Nephron (organoid): Measurements from ENCODE around the gene MICOS13.

Source experiments
- H3K27ac Mint-ChIP-seq, 3 experiments: 2 replicates each; pipeline ENCODE4 v1.8.0; 2020; ENCODE audit warnings: mixed read lengths in 3 of 3, mild to moderate bottlenecking in 2 of 3, moderate library complexity in 1 of 3
- H3K27me3 Mint-ChIP-seq: 2 replicates; pipeline ENCODE4 v1.8.0; 2021; ENCODE audit warnings: low read depth, mild to moderate bottlenecking, moderate library complexity, mixed read lengths
- H3K36me3 Mint-ChIP-seq: 2 replicates; pipeline ENCODE4 v1.8.0; 2020; ENCODE audit warnings: low read depth, mixed read lengths
- H3K4me1 Mint-ChIP-seq: 2 replicates; pipeline ENCODE4 v1.8.0; 2020; ENCODE audit warnings: mixed read lengths
- H3K4me3 Mint-ChIP-seq, 3 experiments: 2 replicates each; pipeline ENCODE4 v1.8.0; 2020; ENCODE audit warnings: mild to moderate bottlenecking in 3 of 3, mixed read lengths in 3 of 3, moderate library complexity in 2 of 3
- H3K9me3 Mint-ChIP-seq: 2 replicates; pipeline ENCODE4 v1.8.0; 2020; ENCODE audit warnings: mixed read lengths
- TF ChIP-seq, protein P1 (sequence below), 3 experiments: fragments of 200-600 bp; sonication (generic); IDR thresholded peaks; one replicate each; pipeline ENCODE4 v1.5.0; 2021; ENCODE audit warnings: antibody characterized with exemption in 3 of 3; ENCODE audit not compliant: unreplicated experiment in 3 of 3

MICOS13 gene

DNA sequence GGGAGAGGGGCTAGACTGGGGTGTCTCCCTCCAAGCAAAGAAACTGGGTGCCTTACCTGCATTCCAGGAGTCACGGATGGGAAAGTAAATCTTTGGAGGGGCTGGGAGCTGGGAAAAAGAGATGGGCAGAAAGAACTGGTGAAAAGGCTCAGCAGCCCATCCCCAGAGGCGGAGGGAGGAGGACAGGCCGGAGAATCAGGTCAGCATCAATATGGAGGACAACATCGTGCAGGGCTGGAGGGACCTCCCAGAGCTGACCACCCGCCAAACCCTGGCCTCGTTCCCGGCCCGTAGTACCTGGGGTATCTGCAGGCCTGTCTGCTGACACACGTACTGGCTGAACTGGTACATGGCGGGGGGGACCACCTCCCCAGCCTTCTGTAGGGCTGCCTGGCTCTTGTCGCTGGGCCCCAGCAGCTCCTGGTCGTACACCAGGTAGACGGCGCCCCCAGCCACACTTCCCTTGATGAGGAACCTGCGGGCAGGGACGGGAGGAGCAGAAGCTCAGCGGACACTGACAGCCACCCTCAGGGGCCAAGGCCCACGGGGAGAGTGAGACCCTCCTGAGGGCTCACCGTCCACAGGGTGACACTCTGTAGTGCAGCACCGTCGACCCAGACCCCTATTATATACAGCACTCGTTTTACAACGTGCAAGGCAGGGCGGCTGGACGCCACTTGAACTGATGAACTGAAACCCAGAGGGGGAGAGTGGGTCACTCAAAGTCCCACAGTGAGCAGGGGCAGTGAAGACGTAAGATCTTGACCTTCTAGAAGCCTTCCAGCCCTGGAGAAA lies 830 bp downstream of the MICOS13 start:
- peaks cover 6% of the 10 kb centered on the region for H3K36me3 Mint-ChIP-seq
- TF ChIP-seq, protein P1, sequence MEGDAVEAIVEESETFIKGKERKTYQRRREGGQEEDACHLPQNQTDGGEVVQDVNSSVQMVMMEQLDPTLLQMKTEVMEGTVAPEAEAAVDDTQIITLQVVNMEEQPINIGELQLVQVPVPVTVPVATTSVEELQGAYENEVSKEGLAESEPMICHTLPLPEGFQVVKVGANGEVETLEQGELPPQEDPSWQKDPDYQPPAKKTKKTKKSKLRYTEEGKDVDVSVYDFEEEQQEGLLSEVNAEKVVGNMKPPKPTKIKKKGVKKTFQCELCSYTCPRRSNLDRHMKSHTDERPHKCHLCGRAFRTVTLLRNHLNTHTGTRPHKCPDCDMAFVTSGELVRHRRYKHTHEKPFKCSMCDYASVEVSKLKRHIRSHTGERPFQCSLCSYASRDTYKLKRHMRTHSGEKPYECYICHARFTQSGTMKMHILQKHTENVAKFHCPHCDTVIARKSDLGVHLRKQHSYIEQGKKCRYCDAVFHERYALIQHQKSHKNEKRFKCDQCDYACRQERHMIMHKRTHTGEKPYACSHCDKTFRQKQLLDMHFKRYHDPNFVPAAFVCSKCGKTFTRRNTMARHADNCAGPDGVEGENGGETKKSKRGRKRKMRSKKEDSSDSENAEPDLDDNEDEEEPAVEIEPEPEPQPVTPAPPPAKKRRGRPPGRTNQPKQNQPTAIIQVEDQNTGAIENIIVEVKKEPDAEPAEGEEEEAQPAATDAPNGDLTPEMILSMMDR (IDR thresholded peaks at IDR 0.05; ENCODE audit: unreplicated experiment in 3 of 3): no peak
- H3K27ac Mint-ChIP-seq: peak overlapping the region; percentile 85 to 96 (median 92)
- H3K9me3 Mint-ChIP-seq: no peaks in the 10 kb centered on the region
- no peaks in the 10 kb centered on the region for H3K27me3 Mint-ChIP-seq
- peaks cover 36% of the 10 kb centered on the region for H3K4me1 Mint-ChIP-seq
- peak overlapping the region; percentile 98 to 100 (median 99) for H3K4me3 Mint-ChIP-seq

DNA sequence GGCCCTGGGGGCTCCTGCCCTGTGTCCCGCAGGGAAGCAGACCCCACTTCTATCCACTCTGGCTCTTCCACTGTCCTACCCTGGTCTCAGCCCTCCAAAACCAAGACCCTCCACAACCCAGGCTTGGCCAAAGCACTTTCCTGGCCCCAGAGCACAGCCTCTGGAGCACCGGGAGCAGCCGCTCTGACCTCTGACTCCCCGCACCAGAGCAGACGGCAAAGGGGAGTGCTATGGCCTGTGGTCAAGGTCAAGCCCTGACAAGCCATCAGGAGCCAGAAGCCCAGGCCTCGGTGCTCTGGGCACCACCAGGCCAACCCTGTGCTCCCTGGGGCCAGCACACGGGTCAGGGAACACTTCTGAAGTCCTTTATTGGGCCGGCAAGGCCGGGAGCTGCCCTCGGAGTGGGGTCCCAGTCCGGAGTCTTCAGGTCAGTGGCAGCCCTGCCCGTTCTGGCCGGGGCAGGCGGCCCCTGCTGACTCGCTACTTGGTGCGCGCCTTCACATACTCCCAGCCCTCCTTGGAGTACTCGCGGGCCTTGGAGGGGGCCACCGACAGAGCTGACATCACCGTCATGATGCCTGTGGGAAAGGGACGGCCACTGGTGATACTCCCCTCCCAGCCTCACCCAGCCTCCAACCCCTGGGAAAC lies 2.1 kb downstream of the MICOS13 start:
- TF ChIP-seq, protein P1 (IDR thresholded peaks at IDR 0.05; ENCODE audit: unreplicated experiment in 3 of 3): no peak
- no peak overlapping the region for H3K27ac Mint-ChIP-seq
- H3K27me3 Mint-ChIP-seq: no peaks in the 10 kb centered on the region
- H3K4me3 Mint-ChIP-seq: peak overlapping the region in 2 of 3 experiments; percentile 20 to 47
- peaks cover 10% of the 10 kb centered on the region for H3K36me3 Mint-ChIP-seq
- peaks cover 36% of the 10 kb centered on the region for H3K4me1 Mint-ChIP-seq
- H3K9me3 Mint-ChIP-seq: no peaks in the 10 kb centered on the region

DNA sequence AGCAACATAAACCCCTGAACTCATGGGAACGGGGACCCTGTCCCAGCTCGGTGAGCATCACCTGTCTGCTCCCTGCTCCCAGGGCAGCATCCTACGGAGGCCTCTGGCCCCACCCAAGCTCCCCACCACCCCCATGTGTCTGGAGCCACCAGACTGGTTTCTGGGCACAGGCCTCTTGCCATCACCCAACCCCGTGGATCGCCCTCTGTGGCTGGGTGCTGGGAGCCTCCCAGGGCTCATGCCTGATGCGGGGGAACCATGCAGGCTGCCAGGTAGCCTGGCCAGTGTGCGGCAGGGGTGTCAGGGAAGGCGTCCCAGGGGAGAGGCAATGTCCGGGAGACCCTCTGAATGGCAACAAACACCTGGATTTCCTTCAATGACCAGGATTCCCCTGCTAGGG lies 2.7 kb downstream of the MICOS13 start:
- Mint-ChIP-seq H3K27ac (no peak overlapping the region), H3K4me1 (peaks cover 36% of the 10 kb centered on the region), H3K9me3 (no peaks in the 10 kb centered on the region), H3K4me3 (peak overlapping the region in 2 of 3 experiments; percentile 47 to 56), H3K36me3 (peaks cover 16% of the 10 kb centered on the region), H3K27me3 (no peaks in the 10 kb centered on the region)
- TF ChIP-seq, protein P1 (IDR thresholded peaks at IDR 0.05; ENCODE audit: unreplicated experiment in 3 of 3): no peak

DNA sequence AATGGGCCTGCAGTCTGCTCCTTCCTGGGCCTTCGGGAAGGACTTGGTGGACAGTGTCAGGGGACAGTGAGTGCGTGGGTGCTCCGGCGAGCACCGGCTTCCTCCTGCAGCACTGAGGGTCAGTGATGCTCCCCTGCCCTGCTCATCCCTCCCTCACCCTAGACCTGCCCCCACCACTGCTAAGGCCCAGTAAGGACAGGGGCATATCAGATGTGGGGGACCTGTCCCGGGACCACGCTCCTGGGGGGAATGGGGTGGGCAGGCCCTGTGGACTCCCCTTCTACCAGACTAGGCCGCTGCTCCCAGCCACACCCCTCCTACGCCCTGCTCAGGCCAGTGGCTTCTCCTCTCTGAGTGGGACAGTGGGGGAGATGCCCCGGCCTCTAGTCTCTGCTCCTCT lies 3.2 kb downstream of the MICOS13 start:
- TF ChIP-seq, protein P1 (IDR thresholded peaks at IDR 0.05; ENCODE audit: unreplicated experiment in 3 of 3): no peak
- H3K4me1 Mint-ChIP-seq: peaks cover 36% of the 10 kb centered on the region
- H3K4me3 Mint-ChIP-seq: peak overlapping the region in 2 of 3 experiments; percentile 47 to 56
- no peaks in the 10 kb centered on the region for H3K27me3 Mint-ChIP-seq
- no peaks in the 10 kb centered on the region for H3K9me3 Mint-ChIP-seq
- peaks cover 16% of the 10 kb centered on the region for H3K36me3 Mint-ChIP-seq
- H3K27ac Mint-ChIP-seq: no peak overlapping the region

DNA sequence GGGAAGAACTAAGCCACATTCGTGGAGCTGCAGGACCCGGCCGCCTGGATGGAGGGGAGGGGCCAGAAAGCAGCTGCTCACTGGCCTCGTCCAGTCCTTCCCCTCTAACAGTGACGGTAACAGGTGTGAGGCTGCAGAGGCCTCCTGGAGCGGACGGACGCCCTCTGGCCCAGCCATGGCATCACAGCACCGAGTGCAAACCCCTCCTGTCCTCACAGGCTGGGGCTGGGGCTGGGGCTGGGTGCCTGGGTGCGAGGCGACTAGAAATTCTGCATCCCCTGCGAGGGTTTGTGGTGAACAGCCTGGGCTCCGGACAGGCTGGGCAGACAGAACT lies 3.6 kb downstream of the MICOS13 start:
- Mint-ChIP-seq H3K4me1 (peaks cover 34% of the 10 kb centered on the region), H3K9me3 (no peaks in the 10 kb centered on the region), H3K27ac (peak overlapping the region; percentile 46 to 84 (median 84)), H3K36me3 (peaks cover 16% of the 10 kb centered on the region), H3K27me3 (no peaks in the 10 kb centered on the region), H3K4me3 (peak overlapping the region in 1 of 3 experiments; percentile 47)
- TF ChIP-seq, protein P1 (IDR thresholded peaks at IDR 0.05; ENCODE audit: unreplicated experiment in 3 of 3): no peak
